Tongue (tissue), 2 donors: ENCODE data around the gene HLA-DOA. TPM values are rescaled to one million over a fixed set of nuclear protein-coding genes. Genes with fewer than 3 reads are reported as not detected.

Source experiments
- DNase-seq: peaks from one replicate; pipeline ENCODE4 v3.0.0-alpha.2; 2015
- total RNA-seq: library from RNA; depleted of rRNA; stranded (reverse); fragments of >200 nt; gene quantifications from one replicate; pipeline ENCODE4 v1.2.3, GENCODE V29; 2014

HLA-DOA gene
- total RNA-seq, 1 donor from 2014 or later = 1.6 TPM

DNA sequence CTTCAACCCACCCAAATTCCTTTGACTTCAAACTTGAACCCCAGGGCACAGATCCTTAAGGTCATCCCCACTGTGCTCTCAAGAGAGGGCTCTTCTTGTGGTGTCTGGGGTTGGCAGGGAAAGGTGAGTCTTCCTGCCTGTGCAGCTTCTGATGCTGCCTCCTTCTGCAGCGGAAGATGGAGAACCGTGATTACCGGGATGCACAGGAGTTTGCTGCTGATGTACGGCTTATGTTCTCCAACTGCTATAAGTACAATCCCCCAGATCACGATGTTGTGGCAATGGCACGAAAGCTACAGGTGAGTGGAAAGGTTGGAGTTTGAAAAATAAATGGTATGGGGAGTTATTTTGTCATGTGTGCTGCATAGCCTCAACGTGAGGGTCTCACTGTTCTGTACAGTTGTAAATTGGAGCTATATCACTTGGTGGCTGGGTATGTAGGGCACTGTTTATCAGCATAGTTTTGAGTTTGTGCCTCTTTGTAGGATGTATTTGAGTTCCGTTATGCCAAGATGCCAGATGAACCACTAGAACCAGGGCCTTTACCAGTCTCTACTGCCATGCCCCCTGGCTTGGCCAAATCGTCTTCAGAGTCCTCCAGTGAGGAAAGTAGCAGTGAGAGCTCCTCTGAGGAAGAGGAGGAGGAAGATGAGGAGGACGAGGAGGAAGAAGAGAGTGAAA, 32.0 kb downstream of the HLA-DOA start:
- DNase-seq = no peak

GRCh38 chr6:32976334-32977069, 32.9 kb downstream of the HLA-DOA start:
- DNase-seq = no peak

GRCh38 chr6:32975886-32976285, 33.5 kb downstream of the HLA-DOA start:
- DNase-seq = no peak

DNA sequence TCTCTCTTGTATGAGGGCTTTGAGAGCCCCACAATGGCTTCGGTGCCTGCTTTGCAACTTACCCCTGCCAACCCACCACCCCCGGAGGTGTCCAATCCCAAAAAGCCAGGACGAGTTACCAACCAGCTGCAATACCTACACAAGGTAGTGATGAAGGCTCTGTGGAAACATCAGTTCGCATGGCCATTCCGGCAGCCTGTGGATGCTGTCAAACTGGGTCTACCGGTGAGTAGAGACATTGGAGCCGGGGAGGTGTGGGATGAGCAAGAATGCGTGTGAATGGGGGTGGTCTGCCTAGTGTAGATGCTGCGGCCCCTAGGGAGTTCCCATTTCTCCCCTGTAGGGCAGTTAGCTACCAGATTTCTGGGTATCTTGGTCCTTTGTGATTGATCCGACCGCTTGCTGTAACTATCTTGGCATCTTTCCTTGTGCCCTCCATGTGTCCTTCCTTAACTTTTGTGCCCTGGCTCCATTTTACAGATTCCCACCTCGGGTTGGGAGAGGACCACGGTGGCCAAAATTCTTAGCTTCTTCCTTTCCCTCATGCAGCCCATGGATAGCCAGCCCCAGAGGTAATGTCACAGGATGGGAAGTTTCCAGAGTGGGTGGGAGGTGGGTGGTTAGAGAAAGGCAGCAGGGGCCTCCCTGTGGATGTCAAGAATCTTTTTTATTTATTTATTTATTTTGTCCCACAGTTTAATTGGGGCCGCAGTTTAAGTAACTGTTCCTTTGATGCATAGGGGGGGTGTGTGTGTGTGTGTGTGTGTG, 34.7 kb downstream of the HLA-DOA start:
- DNase-seq = no peak

- peak; percentile 49 for DNase-seq
Observed at GRCh38 chr6:32974016-32974333, 35.4 kb downstream of the HLA-DOA start.

GRCh38 chr6:32973144-32974015, 36.0 kb downstream of the HLA-DOA start:
- DNase-seq = peak; percentile 66

DNA sequence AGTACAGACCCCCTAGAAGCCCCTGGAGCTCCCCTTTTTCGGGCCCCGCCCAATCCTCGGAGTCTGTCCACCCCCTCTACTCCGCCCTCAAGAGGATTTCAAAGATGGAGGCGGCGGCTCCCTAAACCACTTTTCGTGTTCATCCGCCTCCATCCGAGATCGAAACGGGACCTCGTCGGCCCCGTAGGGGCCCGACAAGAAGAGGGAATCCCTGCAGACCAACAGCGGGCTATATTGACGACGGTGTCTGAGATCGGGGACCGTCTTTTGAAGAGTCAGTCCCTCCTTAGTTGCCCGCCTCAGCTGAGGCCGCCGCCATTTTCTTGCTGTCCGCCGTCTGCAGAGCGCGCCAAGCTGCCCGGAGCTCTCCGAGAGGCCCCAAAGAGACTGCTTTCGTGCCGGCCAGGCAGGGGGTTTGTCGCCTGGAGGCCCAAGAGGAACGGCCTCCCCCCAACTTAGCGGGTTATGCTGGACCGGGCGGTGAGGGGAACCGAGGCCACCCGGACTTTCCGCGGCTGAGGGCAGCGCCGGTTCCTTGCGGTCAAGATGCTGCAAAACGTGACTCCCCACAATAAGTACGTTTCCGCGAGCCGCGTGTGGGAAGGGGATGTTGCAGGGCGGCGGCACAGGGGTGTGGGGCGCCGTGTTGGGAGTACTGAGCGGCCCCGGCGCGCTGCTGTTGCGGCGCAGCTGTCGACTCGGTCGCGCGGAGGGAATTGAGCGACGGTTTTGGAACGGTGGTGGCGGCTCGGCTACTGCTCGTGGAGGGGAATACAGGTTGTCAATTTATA, 36.8 kb downstream of the HLA-DOA start:
- DNase-seq = no peak

DNA sequence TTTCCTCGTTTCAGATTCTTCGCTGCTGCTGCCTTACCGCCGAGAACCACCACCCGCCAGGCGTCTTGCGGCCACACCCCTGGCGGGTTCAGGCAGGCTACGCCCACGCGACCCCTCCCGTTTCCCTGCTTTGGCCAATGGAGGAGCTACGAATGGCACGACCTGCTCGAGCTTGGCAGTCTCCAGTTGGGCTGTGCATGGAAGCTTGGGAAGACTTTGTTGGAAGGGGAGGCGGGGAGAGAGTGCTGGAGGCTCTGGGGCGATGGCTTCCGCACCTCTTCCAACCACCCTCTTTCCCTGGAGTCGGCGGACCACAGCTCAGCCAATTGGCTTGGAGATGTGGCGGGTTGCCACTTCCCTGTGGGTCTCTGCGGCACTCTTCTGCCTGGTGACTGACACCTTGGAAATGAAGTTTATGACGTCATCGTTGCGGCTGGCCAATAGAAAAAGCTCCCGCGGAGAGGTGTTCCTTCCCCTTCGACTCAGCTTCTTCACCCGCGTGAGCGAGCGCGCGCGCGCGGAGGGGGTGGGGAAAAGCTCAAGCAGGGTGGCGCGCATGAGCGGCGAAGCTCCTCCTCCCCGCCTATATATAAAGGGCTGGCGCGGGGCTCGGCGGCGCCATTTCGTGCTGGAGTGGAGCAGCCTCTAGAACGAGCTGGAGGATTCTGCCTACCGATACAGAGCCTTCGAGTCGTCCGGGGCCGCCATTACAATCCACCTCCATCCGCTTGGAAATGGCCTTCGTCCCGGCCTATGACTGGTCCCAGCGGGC, 37.6 kb downstream of the HLA-DOA start:
- DNase-seq = peak; percentile 100

DNA sequence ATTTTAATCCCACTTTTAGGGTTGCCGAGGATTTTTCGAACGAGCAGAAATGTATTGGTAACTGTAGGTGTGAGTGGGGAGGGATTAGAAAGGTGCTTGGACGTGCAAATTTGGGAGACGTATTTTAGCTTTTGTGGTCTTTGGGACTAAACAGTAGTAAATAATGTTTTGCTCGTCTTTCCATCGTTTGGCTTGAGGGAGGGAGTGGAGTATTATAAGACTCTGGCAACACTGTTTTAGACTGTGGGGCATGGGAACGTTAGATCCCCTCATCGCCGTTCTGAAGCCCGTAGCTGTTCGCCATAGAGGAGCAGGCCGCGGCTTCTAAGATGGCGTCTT, 38.2 kb downstream of the HLA-DOA start:
- DNase-seq = no peak

DNA sequence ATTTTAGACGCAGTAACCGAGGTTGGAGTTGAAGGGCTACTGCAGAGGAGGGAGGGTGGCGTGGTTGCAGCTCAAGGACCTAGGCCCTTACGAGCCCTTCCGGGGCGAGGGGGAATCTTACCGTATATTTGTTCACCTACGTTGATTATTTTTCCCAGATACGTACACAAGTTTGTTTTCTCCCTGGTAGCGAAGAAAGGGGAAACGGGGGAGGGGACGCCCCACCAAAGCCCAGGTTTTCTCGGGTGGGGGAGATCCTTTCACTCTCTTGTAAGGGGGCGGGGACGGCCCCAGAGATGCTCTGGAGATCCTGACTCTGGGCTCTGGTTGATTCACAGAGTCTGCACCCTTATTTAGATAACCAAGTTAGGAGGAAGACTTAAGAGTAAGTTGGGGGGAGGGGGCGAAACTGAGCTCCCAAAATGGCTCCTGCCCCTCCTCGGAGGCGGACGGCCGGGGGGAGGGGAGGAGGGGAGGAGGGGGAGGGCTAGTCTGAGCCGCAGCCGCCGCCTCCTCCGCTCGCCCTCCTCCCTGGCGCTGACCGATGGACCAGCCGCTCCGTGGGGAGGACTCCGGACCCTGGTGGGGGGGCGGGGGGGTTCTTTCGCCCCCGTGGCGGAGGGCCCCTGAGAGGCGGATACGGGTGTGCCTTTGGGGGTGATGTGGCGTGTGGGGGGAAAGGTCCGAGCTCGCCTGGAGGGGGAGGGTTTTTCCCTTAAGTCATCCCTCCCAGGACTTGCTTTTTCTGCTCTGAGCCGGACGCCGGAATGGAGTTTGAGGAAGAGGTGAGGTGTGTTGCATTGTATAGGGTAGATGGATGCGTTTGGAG, 38.8 kb downstream of the HLA-DOA start:
- peak; percentile 96 for DNase-seq

GRCh38 chr6:32969685-32970412, 39.5 kb downstream of the HLA-DOA start:
- peak; percentile 91 for DNase-seq

- DNase-seq = peak; percentile 92
Observed at GRCh38 chr6:32968867-32969684, 40.3 kb downstream of the HLA-DOA start.

GRCh38 chr6:32968093-32968866, 41.1 kb downstream of the HLA-DOA start, which contains the start of gene BRD2:
Gene BRD2, plus strand, starts transcription at chr6:32968594. Its CDS starts 4,305 bp downstream, at chr6:32972899.
- DNase-seq = peak; percentile 99

- peak; percentile 63 for DNase-seq
Observed at GRCh38 chr6:32967151-32968091, 42.0 kb downstream of the HLA-DOA start.

DNA sequence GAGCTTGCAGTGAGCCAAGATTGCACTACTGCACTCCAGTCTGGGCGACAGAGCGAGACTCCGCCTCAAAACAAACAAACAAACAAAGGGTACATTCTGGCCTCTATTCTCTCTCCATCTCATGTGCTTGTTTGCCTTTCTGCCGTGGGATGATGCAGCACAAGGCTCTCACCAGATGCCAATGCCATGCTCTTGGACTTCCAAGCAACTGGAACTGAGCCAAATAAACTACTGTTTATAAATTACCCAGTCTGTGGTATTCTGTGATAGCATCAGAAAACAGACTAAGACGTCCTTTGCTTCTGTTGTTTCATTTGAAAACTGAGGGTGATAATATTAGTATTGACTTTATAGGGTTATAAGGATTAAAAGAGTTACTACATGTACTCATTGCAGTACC, 44.6 kb downstream of the HLA-DOA start:
- no peak for DNase-seq

DNA sequence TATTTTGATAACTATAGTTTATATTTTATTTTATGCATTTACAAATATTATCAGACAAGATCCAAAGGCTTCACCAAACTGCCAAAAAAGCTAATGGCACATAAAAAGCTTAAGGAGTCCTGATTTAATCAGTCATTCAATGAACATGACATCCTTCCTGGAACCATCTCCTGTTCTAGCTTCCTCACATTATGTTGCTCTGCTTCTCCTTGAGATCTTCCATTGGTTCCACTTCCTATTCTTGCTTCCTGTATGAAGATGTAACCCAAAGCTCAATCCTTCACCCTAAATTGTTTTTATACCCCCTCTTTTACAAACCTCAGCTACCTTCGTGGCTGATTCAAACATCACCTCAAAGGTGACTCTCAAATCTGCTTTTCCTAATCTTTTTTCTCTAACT, 45.5 kb downstream of the HLA-DOA start:
- DNase-seq = no peak
